VCaP (cell line): ENCODE results near the gene LPIN3.

Experiments used
- H3K27ac ChIP-seq: fragments of 450-650 bp; 2 replicates; pipeline ENCODE4 v1.5.1; 2017
- TF ChIP-seq, protein P1 (sequence below): fragments of 450-650 bp; conservative IDR thresholded peaks from 2 replicates; pipeline ENCODE4 v1.5.1; 2017; ENCODE audit warnings: mild to moderate bottlenecking, moderate library complexity

Gene LPIN3

GRCh38 chr20:41359541-41360011 is 19.0 kb downstream of the LPIN3 start:
- TF ChIP-seq, protein P1, sequence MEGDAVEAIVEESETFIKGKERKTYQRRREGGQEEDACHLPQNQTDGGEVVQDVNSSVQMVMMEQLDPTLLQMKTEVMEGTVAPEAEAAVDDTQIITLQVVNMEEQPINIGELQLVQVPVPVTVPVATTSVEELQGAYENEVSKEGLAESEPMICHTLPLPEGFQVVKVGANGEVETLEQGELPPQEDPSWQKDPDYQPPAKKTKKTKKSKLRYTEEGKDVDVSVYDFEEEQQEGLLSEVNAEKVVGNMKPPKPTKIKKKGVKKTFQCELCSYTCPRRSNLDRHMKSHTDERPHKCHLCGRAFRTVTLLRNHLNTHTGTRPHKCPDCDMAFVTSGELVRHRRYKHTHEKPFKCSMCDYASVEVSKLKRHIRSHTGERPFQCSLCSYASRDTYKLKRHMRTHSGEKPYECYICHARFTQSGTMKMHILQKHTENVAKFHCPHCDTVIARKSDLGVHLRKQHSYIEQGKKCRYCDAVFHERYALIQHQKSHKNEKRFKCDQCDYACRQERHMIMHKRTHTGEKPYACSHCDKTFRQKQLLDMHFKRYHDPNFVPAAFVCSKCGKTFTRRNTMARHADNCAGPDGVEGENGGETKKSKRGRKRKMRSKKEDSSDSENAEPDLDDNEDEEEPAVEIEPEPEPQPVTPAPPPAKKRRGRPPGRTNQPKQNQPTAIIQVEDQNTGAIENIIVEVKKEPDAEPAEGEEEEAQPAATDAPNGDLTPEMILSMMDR, result no peak
- no peak overlapping the region for H3K27ac ChIP-seq

- no peak overlapping the region for H3K27ac ChIP-seq
- TF ChIP-seq, protein P1, result no peak
These were observed 20.5 kb downstream of the LPIN3 start for GRCh38 chr20:41360831-41361756.

DNA sequence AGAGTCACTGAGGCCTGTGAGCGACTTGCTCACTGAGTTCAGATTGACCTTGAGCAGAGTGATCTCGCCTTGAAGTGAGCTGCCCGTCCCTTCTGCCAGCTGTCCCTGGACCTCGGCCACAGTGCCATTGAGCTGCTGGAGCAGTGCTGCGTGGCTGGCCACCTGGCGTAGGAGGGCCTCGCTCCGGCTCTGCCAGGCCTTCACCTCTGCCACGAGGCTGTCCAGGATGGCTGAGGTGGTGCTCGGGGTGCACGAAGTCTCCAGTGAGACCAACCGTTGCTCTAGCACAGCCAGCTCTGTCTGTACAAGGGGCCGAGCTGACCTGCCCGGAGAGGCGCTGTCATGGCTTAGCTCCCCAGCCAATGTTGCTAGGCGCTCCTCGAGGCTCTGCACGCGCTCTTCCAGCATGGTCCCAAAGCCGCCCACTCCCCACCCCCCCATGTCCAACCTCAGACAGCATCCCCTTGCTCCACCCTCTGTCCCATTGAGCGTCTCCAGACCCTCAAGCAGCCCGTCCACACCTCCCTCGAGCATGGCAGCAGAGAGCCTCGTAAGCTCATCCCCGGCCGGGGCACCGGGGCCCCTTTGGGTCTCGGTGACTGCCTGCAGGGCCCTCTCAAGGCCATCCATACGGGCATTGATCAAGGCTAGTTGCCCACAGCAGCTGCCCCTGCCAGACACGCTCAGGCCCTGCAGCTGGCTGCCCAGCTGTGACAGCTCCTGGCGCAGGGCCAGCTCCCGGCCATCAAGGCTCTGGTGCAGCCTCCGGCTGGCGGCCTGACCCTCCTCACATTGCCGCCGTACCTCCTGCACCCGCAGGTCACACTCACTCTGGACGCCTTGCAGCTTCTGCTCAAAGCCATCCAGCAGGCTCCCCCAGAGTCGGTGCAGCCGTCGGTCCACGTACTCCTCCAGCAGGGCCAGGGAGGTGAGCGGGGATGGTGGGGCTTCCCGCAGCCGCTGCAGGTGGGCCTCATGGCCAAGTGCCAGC is 21.4 kb downstream of the LPIN3 start:
- TF ChIP-seq, protein P1, result no peak
- H3K27ac ChIP-seq, result no peak overlapping the region

- no peak overlapping the region for H3K27ac ChIP-seq
- TF ChIP-seq, protein P1, result no peak
These were observed 22.1 kb downstream of the LPIN3 start for GRCh38 chr20:41362748-41363140.

DNA sequence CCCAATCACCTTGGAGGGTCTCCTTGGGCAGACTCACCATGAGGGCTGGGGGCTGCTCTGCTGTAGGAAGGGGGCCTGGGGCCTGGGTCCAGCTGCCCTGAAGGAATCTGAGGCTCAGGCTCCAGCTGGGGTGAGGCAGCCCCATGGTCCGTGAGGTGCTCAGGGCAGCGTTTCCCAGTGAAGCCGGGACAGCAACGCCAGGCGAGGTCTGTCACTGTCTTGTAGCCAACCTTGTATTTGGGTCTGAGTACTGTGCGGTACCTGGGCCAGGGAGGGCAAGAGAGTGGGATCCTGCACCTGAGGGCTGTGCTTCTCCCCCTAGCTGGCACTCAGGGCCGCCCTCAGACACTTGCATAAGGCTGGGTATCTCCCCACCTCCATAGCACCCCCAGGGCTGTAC is 23.0 kb downstream of the LPIN3 start:
- TF ChIP-seq, protein P1, result no peak
- no peak overlapping the region for H3K27ac ChIP-seq

- H3K27ac ChIP-seq, result no peak overlapping the region
- TF ChIP-seq, protein P1, result no peak
These were observed 23.7 kb downstream of the LPIN3 start for GRCh38 chr20:41364236-41364855.
